NCI-H1092 (cell line): ENCODE results near the gene NNMT.

Source experiments
- DNase-seq: peaks from one replicate; lab custom pipeline; 2025; lab: John Stamatoyannopoulos, UW

NNMT gene

GRCh38 chr11:114284914-114285313 is 11.3 kb upstream of the NNMT start:
- no peak for DNase-seq

- no peak for DNase-seq
These were observed 10.6 kb upstream of the NNMT start for GRCh38 chr11:114285599-114285998.

GRCh38 chr11:114286229-114286628 is 10.0 kb upstream of the NNMT start:
- DNase-seq, result no peak

GRCh38 chr11:114287154-114287553 is 9.0 kb upstream of the NNMT start:
- no peak for DNase-seq

GRCh38 chr11:114288136-114288535 is 8.1 kb upstream of the NNMT start:
- DNase-seq, result no peak

GRCh38 chr11:114289779-114290178 is 6.4 kb upstream of the NNMT start:
- no peak for DNase-seq

- no peak for DNase-seq
These were observed 5.5 kb upstream of the NNMT start for GRCh38 chr11:114290503-114291235.

GRCh38 chr11:114291381-114291780 is 4.8 kb upstream of the NNMT start:
- no peak for DNase-seq

- no peak for DNase-seq
These were observed 4.1 kb upstream of the NNMT start for GRCh38 chr11:114291842-114292680.

- no peak for DNase-seq
These were observed 2.9 kb upstream of the NNMT start for GRCh38 chr11:114293201-114293711.

- DNase-seq, result no peak
These were observed 590 bp downstream of the NNMT start for GRCh38 chr11:114296605-114297372.

GRCh38 chr11:114297806-114298709 is 1.9 kb downstream of the NNMT start:
- DNase-seq, result no peak

GRCh38 chr11:114298710-114299109 is 2.5 kb downstream of the NNMT start:
- DNase-seq, result no peak

- no peak for DNase-seq
These were observed 4.9 kb downstream of the NNMT start for GRCh38 chr11:114301088-114301487.

GRCh38 chr11:114301927-114302326 is 5.7 kb downstream of the NNMT start:
- DNase-seq, result no peak

- DNase-seq, result no peak
These were observed 6.5 kb downstream of the NNMT start for GRCh38 chr11:114302663-114303062.

GRCh38 chr11:114304065-114304464 is 7.9 kb downstream of the NNMT start:
- no peak for DNase-seq

GRCh38 chr11:114304969-114305368 is 8.8 kb downstream of the NNMT start:
- DNase-seq, result no peak

GRCh38 chr11:114307524-114308203 is 11.5 kb downstream of the NNMT start:
- no peak for DNase-seq

GRCh38 chr11:114308689-114309089 is 12.5 kb downstream of the NNMT start:
- no peak for DNase-seq

- no peak for DNase-seq
These were observed 13.3 kb downstream of the NNMT start for GRCh38 chr11:114309517-114309916.
